HK-2 (cell line): ENCODE measurements around the gene TRPM6.
"Not testable (repeated sequence)": the region's sequence is repeated elsewhere in the genome, so short reads cannot be mapped to it uniquely, and the experiment has no call there.

Source experiments
- DNase-seq: peaks from one replicate; pipeline ENCODE4 v3.0.0-alpha.2; 2018; ENCODE audit not compliant: unreplicated experiment

Gene TRPM6

GRCh38 chr9:74859786-74860185, 27.9 kb downstream of the TRPM6 start:
- DNase-seq = no peak

GRCh38 chr9:74858751-74859414, 28.8 kb downstream of the TRPM6 start:
- DNase-seq = no peak

- no peak for DNase-seq
Measured at GRCh38 chr9:74856989-74857388, 30.7 kb downstream of the TRPM6 start.

- no peak for DNase-seq
Measured at GRCh38 chr9:74855072-74855471, 32.6 kb downstream of the TRPM6 start.

- not testable (repeated sequence) for DNase-seq
Measured at GRCh38 chr9:74853024-74853423, 34.7 kb downstream of the TRPM6 start.

DNA sequence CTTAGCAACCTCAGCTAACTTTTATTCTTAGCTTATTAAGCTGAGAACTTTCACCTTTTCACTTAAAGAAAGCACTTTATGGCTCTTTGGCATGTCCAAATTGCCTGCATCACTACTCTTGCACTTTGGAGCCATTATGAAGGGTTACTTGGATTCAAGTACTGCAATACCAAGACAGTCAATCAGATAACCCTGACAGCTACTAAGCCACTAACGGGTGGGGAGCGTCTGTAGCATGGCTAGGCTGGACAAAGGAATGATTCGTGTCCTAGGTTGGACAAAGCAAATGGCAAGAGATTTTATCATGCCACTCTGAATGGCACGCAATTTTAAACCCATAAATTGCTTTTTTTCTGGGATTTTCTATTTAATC, 39.6 kb downstream of the TRPM6 start:
- DNase-seq = no peak

DNA sequence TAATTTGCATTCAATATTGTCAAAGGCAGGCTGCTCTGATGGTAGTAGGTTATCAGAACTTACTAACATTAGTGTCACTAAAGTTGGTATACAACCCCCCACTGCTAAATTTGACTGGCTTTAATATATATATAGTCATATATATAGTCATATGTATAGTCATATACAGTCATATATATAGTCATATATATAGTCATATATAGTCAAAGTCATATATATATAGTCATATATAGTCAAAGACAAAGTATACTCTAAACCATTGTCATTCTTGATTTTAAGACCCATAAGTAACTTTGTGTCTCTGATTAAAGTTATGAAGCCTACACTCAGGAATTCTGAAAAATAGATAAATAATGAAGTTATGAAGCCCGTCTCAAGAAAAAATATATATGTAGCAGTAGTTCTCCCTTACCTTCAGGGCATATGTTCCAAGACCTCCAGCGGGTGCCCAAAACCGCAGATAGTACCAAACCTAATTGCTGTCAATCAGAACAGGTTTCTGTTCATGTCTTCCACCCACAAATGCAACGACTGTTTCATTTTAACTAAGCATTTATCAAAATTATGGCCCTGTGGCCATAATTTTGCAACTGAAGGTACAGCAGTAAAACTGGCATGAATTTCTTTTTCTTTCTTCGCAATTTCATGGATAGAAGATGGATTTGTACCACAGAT, 40.1 kb downstream of the TRPM6 start:
- DNase-seq = no peak

DNA sequence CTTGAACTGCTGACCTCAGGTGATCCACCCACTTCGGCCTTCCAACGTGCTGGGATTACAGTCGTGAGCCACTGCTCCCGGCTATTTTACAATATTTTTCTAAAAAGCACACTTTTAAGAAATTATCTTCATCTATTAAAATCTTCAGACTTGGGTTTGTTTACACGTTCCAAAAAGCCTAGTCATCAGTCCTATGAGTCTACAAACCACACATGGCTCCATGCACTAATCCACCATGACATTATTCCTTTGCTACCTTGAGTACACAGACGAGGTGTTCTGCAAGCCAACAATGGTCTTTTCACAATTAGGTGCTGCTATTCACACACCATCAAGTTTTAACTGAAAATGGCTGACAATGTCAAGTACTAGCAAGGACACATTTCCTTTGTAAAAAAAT, 41.0 kb downstream of the TRPM6 start:
- DNase-seq = no peak

DNA sequence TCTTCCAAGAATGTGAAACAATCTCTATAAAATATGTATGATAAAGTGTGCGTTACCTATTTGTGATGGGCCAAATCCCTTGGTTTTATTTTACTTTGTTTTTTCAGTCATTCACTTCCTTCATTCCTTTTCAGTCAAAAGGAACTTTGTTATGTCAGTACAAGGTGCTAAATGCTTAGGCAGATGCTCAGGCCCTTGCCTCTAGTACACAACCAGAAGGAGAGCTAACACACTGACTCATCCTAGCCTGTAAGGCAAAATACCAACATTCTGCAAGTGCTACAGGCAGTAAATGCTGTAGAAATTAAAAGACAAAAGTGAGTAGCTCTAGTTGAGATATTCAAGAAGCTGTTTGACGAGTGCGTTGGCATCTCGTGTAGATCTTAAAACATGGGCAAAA, 49.4 kb downstream of the TRPM6 start:
- no peak for DNase-seq

DNA sequence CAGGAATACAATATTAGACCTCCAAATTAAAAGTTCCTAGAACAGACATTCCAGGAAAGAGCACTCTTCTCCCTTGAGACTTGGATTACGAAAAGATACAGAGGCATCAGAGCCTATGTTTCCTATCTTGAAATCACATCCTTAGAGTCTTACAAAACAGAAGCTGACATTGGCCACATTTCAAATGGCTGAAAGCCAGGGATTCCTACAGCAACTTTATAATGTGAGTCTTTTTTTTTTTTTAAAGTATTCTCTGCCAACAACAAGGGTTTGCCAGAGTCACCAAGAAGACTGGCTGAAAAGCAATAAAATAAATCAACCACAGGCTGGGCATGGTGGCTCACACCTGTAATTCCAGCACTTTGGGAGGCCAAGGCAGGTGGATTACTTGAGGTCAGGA, 63.1 kb downstream of the TRPM6 start:
- no peak for DNase-seq

DNA sequence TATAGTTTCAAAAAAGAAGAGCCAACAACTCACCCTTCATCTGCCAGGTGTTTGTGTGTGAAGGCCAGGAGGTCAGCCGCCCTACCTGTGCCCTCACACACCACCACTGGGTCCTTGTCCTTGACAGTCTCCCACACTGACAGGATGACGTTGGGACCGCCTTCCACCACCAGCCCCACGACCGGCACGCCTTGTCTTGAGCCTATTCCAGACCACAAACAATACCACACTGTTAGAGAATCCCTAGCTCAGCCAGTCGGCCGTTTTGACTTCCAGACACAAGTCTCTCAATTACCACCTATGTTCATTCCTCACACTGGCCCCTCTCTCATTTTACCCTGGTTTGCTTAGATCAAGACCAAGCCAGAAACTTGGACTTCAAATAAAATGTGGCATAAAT, 66.1 kb downstream of the TRPM6 start:
- DNase-seq = no peak

DNA sequence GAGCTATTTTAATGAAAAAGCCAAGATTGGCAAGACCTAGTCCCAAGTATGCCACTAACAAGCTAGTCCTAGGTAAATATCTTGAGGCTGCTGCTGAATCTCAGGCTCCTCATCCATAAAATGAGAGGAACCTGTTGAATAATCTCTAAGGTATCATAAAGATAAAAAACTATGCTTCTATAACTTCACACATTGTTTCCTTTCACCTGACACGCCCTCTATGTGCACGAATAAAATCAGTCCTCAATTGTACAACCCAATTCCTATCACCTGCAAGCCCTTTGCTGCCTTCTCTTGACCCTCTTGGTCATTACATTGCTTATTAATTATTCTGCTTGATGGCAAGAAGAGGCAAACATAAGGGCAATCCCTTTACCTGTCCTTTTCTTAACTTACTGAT, 69.9 kb downstream of the TRPM6 start:
- no peak for DNase-seq

GRCh38 chr9:74817281-74817810, 70.4 kb downstream of the TRPM6 start:
- DNase-seq = no peak

DNA sequence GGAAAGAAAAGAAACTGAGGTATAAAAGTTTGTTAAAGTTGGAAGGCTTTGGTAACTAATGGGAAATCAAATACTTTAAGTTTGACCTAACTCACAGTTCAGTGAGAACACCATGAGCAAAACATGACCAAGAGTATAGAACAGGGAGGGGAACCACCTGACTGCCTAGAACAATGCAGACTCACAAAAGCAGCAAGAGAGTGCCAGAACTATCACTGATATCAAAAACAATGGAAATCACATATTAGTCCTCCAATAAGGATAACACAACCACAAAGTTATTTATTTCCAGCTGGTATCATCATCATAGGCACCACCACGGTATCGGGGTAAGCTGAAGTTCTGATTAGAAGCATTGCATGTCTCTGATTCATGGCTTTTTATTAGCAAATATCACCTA, 77.5 kb downstream of the TRPM6 start:
- DNase-seq = no peak

DNA sequence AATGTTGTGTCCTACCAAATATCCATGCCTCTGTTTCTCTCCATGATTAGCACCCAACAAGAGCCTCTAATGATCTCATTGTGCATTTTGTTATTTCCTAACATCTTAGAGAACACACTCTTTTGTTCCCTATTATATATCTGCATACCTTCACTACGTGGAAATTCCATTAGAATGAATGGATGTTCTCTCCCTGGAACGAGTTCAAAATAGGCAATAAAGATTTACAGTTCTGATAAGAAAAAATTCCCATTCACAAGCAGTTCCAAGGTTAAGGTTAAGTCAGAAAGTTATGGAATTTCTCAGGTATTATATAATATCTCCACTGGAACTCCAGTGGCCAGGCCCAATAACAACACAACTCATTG, 83.7 kb downstream of the TRPM6 start:
- no peak for DNase-seq

GRCh38 chr9:74803376-74804017, 84.2 kb downstream of the TRPM6 start:
- DNase-seq = no peak

DNA sequence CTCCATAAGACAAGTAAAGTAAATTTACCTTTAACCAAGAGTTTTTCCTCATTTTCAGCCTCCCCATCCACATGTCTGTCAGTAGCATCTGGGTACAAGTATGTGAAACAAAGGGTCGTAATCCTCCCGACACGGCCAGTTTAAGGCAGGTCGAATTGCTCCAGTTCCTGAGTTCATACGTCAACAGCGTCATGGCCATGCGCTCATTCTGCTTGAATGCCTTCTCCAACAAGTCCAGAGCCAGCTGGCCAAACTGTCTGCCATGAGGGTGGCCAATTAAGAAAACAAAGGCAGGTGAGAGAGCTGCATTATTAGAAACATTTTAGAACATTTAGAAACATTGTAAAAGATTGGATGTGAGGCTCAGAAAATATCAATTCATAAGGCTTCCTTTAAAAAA, 87.5 kb downstream of the TRPM6 start:
- DNase-seq = no peak

- DNase-seq = no peak
Measured at GRCh38 chr9:74795803-74796202, 91.9 kb downstream of the TRPM6 start.

DNA sequence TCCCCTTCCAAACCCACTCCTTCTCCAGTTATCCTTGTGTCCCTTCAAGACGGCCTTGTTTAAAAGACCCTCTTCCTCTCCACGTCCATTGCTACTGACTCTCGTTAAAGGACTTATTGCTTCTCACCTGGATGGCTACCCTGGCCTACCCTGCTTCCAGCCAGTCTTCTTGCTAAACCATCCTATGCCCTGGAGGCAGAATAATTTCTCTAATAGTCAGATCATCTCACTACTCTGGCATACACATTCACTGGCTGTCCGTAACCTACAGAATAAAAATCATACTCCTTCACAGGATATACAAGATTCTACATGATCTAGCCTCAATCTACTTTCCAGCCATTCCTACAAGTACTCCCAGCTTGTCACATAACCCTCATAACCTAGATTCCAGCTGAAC, 92.6 kb downstream of the TRPM6 start:
- no peak for DNase-seq

DNA sequence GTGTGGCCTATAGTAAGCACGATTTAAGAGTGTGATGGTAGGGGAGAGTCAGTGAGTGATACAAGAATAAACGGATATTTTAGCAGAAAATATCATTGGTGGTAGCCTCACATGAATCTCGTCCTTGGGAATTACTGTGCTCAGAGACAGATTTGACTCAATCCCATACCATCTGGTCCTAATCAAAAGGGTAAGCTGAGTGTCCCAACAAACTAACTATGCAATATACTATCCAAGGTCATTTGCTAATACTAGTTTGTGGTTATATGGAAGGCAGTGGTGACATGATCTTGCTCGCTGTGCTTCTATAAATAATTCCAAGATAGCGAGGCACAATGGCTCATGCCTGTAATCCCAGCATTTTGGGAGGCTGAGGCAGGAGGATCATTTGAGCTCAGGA, 103.2 kb downstream of the TRPM6 start:
- no peak for DNase-seq

- no peak for DNase-seq
Measured at GRCh38 chr9:74783408-74783807, 104.3 kb downstream of the TRPM6 start.

DNA sequence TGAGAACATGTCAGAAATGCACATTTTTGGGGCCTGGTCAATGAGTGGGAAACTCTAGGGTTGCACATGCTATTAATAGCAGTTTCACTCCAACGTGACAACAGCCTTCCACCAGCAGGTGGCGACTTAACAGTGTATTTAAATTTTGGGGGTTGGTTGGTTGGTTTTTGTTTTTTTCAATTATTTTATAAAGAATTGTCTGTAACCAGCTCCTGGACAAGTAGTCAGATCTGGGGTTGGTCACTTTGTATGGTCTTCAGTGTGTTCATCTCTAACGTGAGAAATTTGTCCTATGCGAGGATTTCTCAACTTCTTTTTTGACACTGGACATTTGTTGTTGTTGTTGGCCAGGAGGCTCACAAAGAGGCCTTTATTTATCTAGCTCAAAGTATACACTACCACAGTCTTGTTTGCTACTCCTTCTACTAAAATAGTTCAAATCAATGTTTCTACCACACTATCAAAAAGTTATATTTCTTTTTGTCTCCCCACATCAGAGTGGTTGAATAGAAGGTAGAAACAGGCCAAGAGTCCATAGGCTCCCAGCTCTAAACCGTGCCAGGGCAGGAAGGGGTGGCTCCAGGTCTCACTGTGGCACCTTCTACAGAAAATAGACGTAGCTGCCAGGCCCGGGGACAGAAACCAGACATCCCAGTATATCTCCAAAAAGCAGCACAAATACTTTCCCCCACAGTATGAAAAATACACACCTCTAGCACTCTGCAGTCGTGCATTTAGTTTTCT, 110.4 kb downstream of the TRPM6 start:
- DNase-seq = peak; percentile 3

- DNase-seq = no peak
Measured at GRCh38 chr9:74775396-74775795, 112.3 kb downstream of the TRPM6 start.
